Activated CD8-positive, alpha-beta memory T cell treated with anti-CD3 and anti-CD28 coated beads, Interleukin-2, amount 10 ng/mL, durations not matched to agents 7 days and 5 days (primary cell): ENCODE measurements around the gene PANX2. TPM values are rescaled to one million over a fixed set of nuclear protein-coding genes. Genes with fewer than 3 reads are reported as not detected.

Experiments used
- ATAC-seq: fragments of 150-1000 bp; cut with Tn5 transposase; one replicate; pipeline ENCODE4 v1.10.0; 2021; ENCODE audit warnings: moderate library complexity
- CTCF ChIA-PET: fragments of 350-600 bp; sonication (Branson Sonifier 250); formaldehyde crosslinking; loops from one replicate; lab custom pipeline; 2021; ENCODE audit warnings: antibody characterized with exemption; lab: Charles Lee
- DNase-seq: peaks from one replicate; pipeline ENCODE4 v3.0.0-alpha.2; 2020
- H3K27ac Mint-ChIP-seq: one replicate; pipeline ENCODE4 v1.8.0; 2021; ENCODE audit warnings: mild to moderate bottlenecking, mixed read lengths
- H3K27me3 Mint-ChIP-seq: one replicate; pipeline ENCODE4 v1.8.0; 2021; ENCODE audit warnings: mixed read lengths
- H3K36me3 Mint-ChIP-seq: one replicate; pipeline ENCODE4 v1.8.0; 2021; ENCODE audit warnings: mild to moderate bottlenecking, mixed read lengths
- H3K4me1 Mint-ChIP-seq: one replicate; pipeline ENCODE4 v1.8.0; 2021; ENCODE audit warnings: mixed read lengths
- H3K4me3 Mint-ChIP-seq: one replicate; pipeline ENCODE4 v1.8.0; 2021; ENCODE audit warnings: mild to moderate bottlenecking, moderate library complexity, mixed read lengths
- H3K9me3 Mint-ChIP-seq: one replicate; pipeline ENCODE4 v1.8.0; 2022; ENCODE audit warnings: low read depth, mixed read lengths
- total RNA-seq, 2 experiments: library from RNA; stranded (reverse); gene quantifications; one replicate each; pipeline ENCODE4 v1.2.3, GENCODE V29; 2021

Gene PANX2
- total RNA-seq, 2 experiments from 2014 or later, result 1.3 to 1.8 TPM

GRCh38 chr22:50225200-50225969, 54.9 kb downstream of the PANX2 start:
- ATAC-seq, result no peak
- no peak for DNase-seq
- CTCF ChIA-PET, result no interaction called here
- no peaks in the 10 kb centered on the region for H3K27me3 Mint-ChIP-seq
- no peaks in the 10 kb centered on the region for H3K9me3 Mint-ChIP-seq
- peaks cover 15% of the 10 kb centered on the region for H3K36me3 Mint-ChIP-seq
- no peaks in the 10 kb centered on the region for H3K4me1 Mint-ChIP-seq
- H3K27ac Mint-ChIP-seq, result no peak overlapping the region
- no peak overlapping the region for H3K4me3 Mint-ChIP-seq

DNA sequence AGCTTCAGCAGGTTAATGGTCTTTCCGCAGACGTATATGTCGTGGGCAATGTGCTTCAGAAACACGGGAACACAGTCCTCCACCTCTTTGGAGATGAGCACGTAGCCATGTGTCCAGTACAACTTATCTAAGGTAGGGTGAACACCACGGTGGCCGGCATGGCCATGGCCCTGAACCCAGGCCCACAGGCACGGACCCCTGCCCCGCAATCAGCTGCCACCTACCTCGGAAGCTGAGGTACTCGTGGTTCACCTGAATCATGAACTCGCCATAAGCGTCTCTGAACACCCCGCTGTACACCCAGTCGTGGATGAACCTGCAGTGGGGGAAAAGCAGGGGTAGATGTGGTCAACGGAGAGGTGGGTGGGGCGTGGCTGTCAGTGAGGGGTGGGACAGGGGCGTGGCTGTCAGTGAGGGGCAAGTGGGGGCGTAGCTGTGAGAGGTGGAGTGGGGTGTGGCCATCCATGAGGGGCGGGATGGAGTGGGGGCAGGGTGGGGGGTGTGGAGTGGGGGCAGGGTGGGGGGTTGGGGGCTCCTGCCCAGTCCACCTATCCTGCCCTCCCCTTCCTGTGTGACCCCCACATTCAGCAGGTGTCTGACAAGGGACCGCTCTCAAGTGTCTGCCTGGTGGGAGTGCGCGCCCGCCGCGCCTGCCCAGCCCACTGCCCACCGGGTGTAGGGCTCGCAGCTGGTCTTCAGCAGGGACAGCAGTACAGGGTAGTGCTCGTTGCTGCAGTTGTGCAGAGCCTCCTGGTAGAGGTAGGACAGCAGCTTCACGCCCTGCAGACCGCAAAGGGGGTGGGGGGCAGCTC, 55.7 kb downstream of the PANX2 start:
- Mint-ChIP-seq H3K27me3 (no peaks in the 10 kb centered on the region), H3K36me3 (peaks cover 9% of the 10 kb centered on the region), H3K27ac (no peak overlapping the region), H3K4me3 (no peak overlapping the region), H3K9me3 (no peaks in the 10 kb centered on the region), H3K4me1 (no peaks in the 10 kb centered on the region)
- no peak for ATAC-seq
- CTCF ChIA-PET, result no interaction called here
- no peak for DNase-seq

DNA sequence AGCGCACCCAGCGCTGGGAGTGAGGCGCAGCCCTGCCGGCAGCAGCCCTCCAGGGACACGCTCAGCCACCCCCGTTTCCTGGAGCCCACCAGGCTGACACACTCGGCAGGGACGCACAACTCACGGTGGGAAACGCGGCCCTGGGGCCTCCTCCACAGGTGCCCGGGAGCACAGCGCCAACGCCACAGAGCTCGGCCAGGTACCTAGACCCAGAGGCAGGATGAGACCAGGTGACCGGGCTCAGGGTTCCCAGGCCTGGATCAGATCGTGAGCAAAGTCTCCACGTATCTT, 56.3 kb downstream of the PANX2 start:
- Mint-ChIP-seq H3K27ac (no peak overlapping the region), H3K27me3 (no peaks in the 10 kb centered on the region), H3K9me3 (no peaks in the 10 kb centered on the region), H3K4me1 (no peaks in the 10 kb centered on the region), H3K4me3 (no peak overlapping the region), H3K36me3 (peaks cover 9% of the 10 kb centered on the region)
- DNase-seq, result no peak
- CTCF ChIA-PET, result no interaction called here
- no peak for ATAC-seq

GRCh38 chr22:50227579-50228215, 57.2 kb downstream of the PANX2 start:
- Mint-ChIP-seq H3K27me3 (no peaks in the 10 kb centered on the region), H3K36me3 (peaks cover 6% of the 10 kb centered on the region), H3K4me1 (no peaks in the 10 kb centered on the region), H3K27ac (no peak overlapping the region), H3K4me3 (no peak overlapping the region), H3K9me3 (no peaks in the 10 kb centered on the region)
- CTCF ChIA-PET, result no interaction called here
- ATAC-seq, result no peak
- no peak for DNase-seq

- no peak for ATAC-seq
- peaks cover 7% of the 10 kb centered on the region for H3K36me3 Mint-ChIP-seq
- CTCF ChIA-PET, result no interaction called here
Observed at GRCh38 chr22:50228366-50228765, 57.8 kb downstream of the PANX2 start.

GRCh38 chr22:50229370-50229769, 58.8 kb downstream of the PANX2 start:
- no peak for ATAC-seq
- Mint-ChIP-seq H3K4me1 (no peaks in the 10 kb centered on the region), H3K36me3 (peaks cover 9% of the 10 kb centered on the region), H3K27me3 (no peaks in the 10 kb centered on the region), H3K27ac (no peak overlapping the region), H3K9me3 (no peaks in the 10 kb centered on the region), H3K4me3 (no peak overlapping the region)
- CTCF ChIA-PET, result no interaction called here
- DNase-seq, result no peak

More at GRCh38 chr22:50228366-50228765, 57.8 kb downstream of the PANX2 start:
- Mint-ChIP-seq H3K4me3 (no peak overlapping the region), H3K4me1 (no peaks in the 10 kb centered on the region), H3K9me3 (no peaks in the 10 kb centered on the region), H3K27ac (no peak overlapping the region), H3K27me3 (no peaks in the 10 kb centered on the region)
- no peak for DNase-seq

Other genes starting within 250 kb of the PANX2 start
- 10 to 100 TPM; 53.4 to 79.7 TPM for gene PIM3, start 210.0 kb upstream of the PANX2 start, total RNA-seq
- gene IL17REL, start 158.0 kb upstream of the PANX2 start, total RNA-seq, result under 1 TPM in 1 of 2 experiments, not detected in 1; 0.05 TPM
- gene TTLL8, start 112.4 kb upstream of the PANX2 start, total RNA-seq, result not detected
- gene MLC1, start 85.3 kb upstream of the PANX2 start, total RNA-seq, result 1 to 10 TPM; 1.9 to 2.9 TPM
- gene MOV10L1, start 80.7 kb upstream of the PANX2 start, total RNA-seq, result under 1 TPM in 1 of 2 experiments, not detected in 1; 0.23 TPM
- gene TRABD, start 15.2 kb downstream of the PANX2 start, total RNA-seq, result 100 to 1,000 TPM; 141 to 177 TPM
- 10 to 100 TPM; 30.0 to 35.6 TPM for gene SELENOO, start 30.3 kb downstream of the PANX2 start, total RNA-seq
- gene TUBGCP6, start 74.3 kb downstream of the PANX2 start, total RNA-seq, result 10 to 100 TPM; 60.9 to 72.0 TPM
- gene HDAC10, start 80.5 kb downstream of the PANX2 start, total RNA-seq, result 10 to 100 TPM; 75.2 to 96.3 TPM
- gene MAPK12, start 91.0 kb downstream of the PANX2 start, total RNA-seq, result 10 to 100 TPM; 13.9 to 15.8 TPM
- 10 to 100 TPM; 16.5 to 18.5 TPM for gene MAPK11, start 99.6 kb downstream of the PANX2 start, total RNA-seq
- 10 to 100 TPM; 23.4 to 26.6 TPM for gene PLXNB2, start 136.9 kb downstream of the PANX2 start, total RNA-seq
- gene DENND6B, start 156.3 kb downstream of the PANX2 start, total RNA-seq, result 1 to 10 TPM; 5.7 to 8.8 TPM
- 10 to 100 TPM; 78.7 to 98.0 TPM for gene PPP6R2, start 172.6 kb downstream of the PANX2 start, total RNA-seq